ENCODE measurements around the gene TMEM169.

DNA sequence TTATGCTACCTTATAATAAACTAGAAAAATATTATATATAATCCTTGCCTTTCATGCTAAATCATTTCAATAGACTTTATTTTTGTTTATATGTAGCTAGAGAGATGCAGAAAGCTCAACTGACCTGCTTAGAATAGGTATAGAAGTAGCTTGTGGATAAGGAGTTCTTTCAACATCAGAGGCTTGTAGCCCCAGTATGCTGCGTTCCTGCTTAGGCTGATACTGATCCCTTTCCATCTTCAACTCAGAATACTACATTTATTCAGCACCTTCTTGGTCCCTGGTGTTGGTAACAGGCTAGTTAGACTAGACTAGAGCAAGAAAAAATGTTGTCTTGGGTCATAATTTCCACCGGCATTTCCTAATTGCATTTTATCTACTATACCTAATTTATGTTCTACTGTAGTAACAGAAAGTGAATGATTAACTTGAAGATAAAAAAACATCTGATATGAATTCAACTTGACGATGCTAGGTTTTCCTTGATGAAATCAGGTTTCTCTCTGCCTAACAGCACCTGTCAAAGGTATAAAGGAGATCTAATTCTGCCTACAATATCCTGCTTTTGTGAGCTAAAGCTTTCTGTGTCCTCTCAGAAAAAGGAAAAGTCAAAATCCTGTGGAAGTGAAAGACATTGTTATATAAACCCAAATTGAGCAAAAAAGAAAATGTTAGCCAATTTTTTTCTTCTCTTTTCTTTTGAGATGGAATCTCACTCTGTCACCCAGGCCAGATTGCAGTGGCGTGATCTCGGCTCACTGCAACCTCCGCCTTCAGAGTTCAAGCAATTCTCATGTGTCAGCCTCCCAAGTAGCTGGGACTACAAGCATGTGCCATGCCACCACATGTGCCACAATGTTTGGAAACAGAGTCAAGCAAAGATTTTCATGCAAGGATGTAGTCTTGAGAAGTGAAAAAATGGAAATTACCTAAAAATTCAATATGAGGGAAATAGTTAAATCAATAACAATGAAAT lies 5.9 kb upstream of the TMEM169 start:
- TF ChIP-seq POLR2AphosphoS5 (IDR thresholded peaks at IDR 0.05; ENCODE audit: low read depth, low read length) (no peak), POLR2A (IDR thresholded peaks at IDR 0.05; ENCODE audit: low read depth, low read length) (no peak), TAF1 (IDR thresholded peaks at IDR 0.05; ENCODE audit: borderline replicate concordance, low read depth, low read length) (no peak)
